GM12891 (cell line): Measurements from ENCODE around the gene ZNF184.

ENCODE experiments used
- PAX5 ChIP-seq: IDR thresholded peaks from 2 replicates; pipeline ENCODE4 v1.6.1; 2011; ENCODE audit warnings: low read length, moderate library complexity, mild to moderate bottlenecking; ENCODE audit not compliant: insufficient read depth, severe bottlenecking
- POLR2A ChIP-seq: IDR thresholded peaks from 2 replicates; pipeline ENCODE4 v1.6.1; 2011; ENCODE audit warnings: low read depth, low read length, control low read depth
- POLR2AphosphoS5 ChIP-seq: IDR thresholded peaks from 2 replicates; pipeline ENCODE4 v1.6.1; 2011; ENCODE audit warnings: low read depth, low read length, control low read depth
- POU2F2 ChIP-seq: IDR thresholded peaks from 2 replicates; pipeline ENCODE4 v1.6.1; 2011; ENCODE audit warnings: low read depth, mild to moderate bottlenecking, control low read depth, low read length, moderate library complexity
- SPI1 ChIP-seq: IDR thresholded peaks from 2 replicates; pipeline ENCODE4 v1.6.1; 2011; ENCODE audit warnings: low read depth, low read length, control low read depth
- TAF1 ChIP-seq: IDR thresholded peaks from 2 replicates; pipeline ENCODE4 v1.6.1; 2011; ENCODE audit warnings: low read depth, low read length, control low read depth

DNA sequence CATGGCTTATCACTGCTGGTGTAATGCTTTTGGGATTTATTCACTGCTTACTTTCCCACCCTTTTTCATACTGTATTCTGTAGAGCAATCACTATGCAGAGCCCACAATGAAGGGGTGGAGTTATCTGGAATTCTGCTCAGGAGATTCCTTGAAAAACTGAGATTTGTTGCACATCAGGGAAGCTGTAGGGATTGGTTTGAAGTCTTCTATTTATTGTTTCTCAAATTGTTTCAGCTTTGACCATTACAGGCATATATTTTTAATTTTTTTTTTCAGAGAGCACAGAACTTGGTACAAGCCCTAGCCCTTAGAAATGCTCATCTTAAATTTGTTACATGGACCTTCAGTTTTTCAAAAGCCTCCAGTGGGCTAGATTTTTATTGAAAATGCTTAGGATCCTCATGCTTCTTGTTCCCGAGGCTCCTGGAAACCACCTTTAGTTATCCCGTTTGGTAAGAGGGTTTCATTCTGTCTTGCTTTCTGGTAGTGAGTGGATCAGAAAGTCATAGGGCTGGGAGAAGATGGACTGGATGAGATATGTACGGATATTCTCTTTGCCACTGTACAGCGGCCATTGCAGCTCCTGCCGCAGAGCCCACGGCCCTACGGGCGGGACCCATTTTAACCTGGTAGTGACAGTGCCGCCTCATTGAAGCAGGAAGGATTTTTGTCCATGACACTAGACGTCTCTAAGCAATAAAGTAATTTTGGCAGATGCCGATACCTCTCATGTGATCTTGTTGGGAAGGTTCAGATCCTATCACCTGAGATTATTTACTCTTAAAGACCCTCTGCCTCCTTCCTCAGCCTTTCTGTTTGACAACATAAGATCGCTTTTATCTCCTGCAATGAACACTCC, 45.3 kb upstream of the ZNF184 start:
- no peak for TF ChIP-seq TAF1
- TF ChIP-seq SPI1, result no peak
- TF ChIP-seq POLR2A, result no peak
- no peak for TF ChIP-seq POLR2AphosphoS5
- TF ChIP-seq PAX5, result no peak
- TF ChIP-seq POU2F2, result no peak
